GM15510 (cell line): Measurements from ENCODE around the gene WDR88.

Experiments
- POLR2A ChIP-seq: IDR thresholded peaks from 3 replicates; pipeline ENCODE4 v1.6.1; 2011; ENCODE audit warnings: borderline replicate concordance; ENCODE audit not compliant: insufficient read length; ENCODE audit errors: extremely low read depth

WDR88 gene

GRCh38 chr19:33199441-33200265 is 67.7 kb downstream of the WDR88 start:
- no peak for TF ChIP-seq POLR2A

GRCh38 chr19:33201473-33201872 is 69.6 kb downstream of the WDR88 start:
- TF ChIP-seq POLR2A, result no peak

GRCh38 chr19:33201886-33202545 is 70.1 kb downstream of the WDR88 start:
- TF ChIP-seq POLR2A, result no peak

GRCh38 chr19:33202546-33203507 is 70.9 kb downstream of the WDR88 start:
- TF ChIP-seq POLR2A, result no peak

- TF ChIP-seq POLR2A, result no peak
These were observed 71.6 kb downstream of the WDR88 start for GRCh38 chr19:33203529-33203928.

GRCh38 chr19:33204136-33204973 is 72.4 kb downstream of the WDR88 start:
- no peak for TF ChIP-seq POLR2A

- TF ChIP-seq POLR2A, result no peak
These were observed 73.2 kb downstream of the WDR88 start for GRCh38 chr19:33205110-33205509.

GRCh38 chr19:33205531-33206260 is 73.8 kb downstream of the WDR88 start:
- TF ChIP-seq POLR2A, result no peak

GRCh38 chr19:33206261-33207039 is 74.5 kb downstream of the WDR88 start:
- no peak for TF ChIP-seq POLR2A

- no peak for TF ChIP-seq POLR2A
These were observed 75.2 kb downstream of the WDR88 start for GRCh38 chr19:33207040-33207620.

GRCh38 chr19:33207903-33208302 is 76.0 kb downstream of the WDR88 start:
- no peak for TF ChIP-seq POLR2A

GRCh38 chr19:33208371-33208895 is 76.5 kb downstream of the WDR88 start:
- no peak for TF ChIP-seq POLR2A

- TF ChIP-seq POLR2A, result no peak
These were observed 77.3 kb downstream of the WDR88 start for GRCh38 chr19:33208904-33209849.
